K562 (cell line): ENCODE data around the gene SLC2A14. TPM values are rescaled to one million over a fixed set of nuclear protein-coding genes. Genes with fewer than 3 reads are reported as not detected.
"Not testable (repeated sequence)": the region's sequence is repeated elsewhere in the genome, so short reads cannot be mapped to it uniquely, and the experiment has no call there.

Experiments
- ATAC-seq: fragments of 200-7000 bp; cut with Tn5 transposase; 3 replicates; pipeline ENCODE4 v1.9.1; 2020; ENCODE audit warnings: moderate library complexity
- BruUV-seq: library from RNA; stranded (reverse); fragments of 400-500 nt; replicated peaks from 2 replicates; lab custom pipeline; 2021; lab: Mats Ljungman, UMichigan
- CTCF ChIA-PET: fragments of 300-600 bp; formaldehyde crosslinking; extraction: SDS; loops from one replicate; lab custom pipeline; 2021; ENCODE audit warnings: low intra/inter-chr PET ratio; lab: Yijun Ruan, JAX
- POLR2A ChIA-PET: fragments of 300-600, 350-650 bp; sonication (Branson Sonifier 250); formaldehyde crosslinking; extraction: SDS; loops from one replicate; lab custom pipeline; 2021; ENCODE audit warnings: antibody characterized with exemption, inconsistent platforms; lab: Yijun Ruan, JAX
- DNase-seq, 4 experiments: peaks; one replicate each; pipeline versions ENCODE4 v3.0.0 to v3.0.0-alpha.2; 2011 to 2018; ENCODE audit warnings: low spot score in 3 of 4, mixed read lengths in 3 of 4; ENCODE audit errors: extremely low read depth in 1 of 4
- FAIRE-seq: peaks from 2 replicates; lab custom pipeline; 2011; peaks lifted over from hg19 to GRCh38; lab: Jason Lieb, UNC
- H2AFZ ChIP-seq: 2 replicates; pipeline ENCODE4 v1.6.0; 2011; ENCODE audit warnings: low read depth, low read length, control low read depth, inconsistent platforms
- H3K27ac ChIP-seq: fragments of 200-600 bp; 3 replicates; pipeline ENCODE4 v1.8.0; 2011; ENCODE audit warnings: low read depth, mild to moderate bottlenecking, control low read depth, inconsistent platforms, low read length, moderate library complexity, mixed read lengths; ENCODE audit errors: extremely low read depth
- H3K27me3 ChIP-seq, 2 experiments: fragments of 300-600 bp in 1 of 2; 2 replicates in 1 of 2; 3 replicates in 1 of 2; pipeline versions ENCODE4 v1.6.0 to v1.8.0; 2011; ENCODE audit warnings: inconsistent platforms in 2 of 2, low read length in 2 of 2, mild to moderate bottlenecking in 1 of 2, mixed read lengths in 1 of 2, moderate library complexity in 1 of 2; ENCODE audit not compliant: control insufficient read depth in 2 of 2, insufficient read depth in 2 of 2
- H3K36me3 ChIP-seq: fragments of 300-600 bp; 3 replicates; pipeline ENCODE4 v1.8.0; 2011; ENCODE audit warnings: mild to moderate bottlenecking, low read length, inconsistent platforms; ENCODE audit not compliant: control insufficient read depth, insufficient read depth
- H3K4me1 ChIP-seq, 2 experiments: fragments of 200-600 bp in 1 of 2; replicated peaks in 1 of 2; 2 replicates in 1 of 2; 3 replicates in 1 of 2; pipeline versions ENCODE4 v1.5.1 to v1.8.0; 2011; ENCODE audit warnings: inconsistent platforms in 2 of 2, low read length in 2 of 2, mild to moderate bottlenecking in 1 of 2, mixed read lengths in 1 of 2, moderate library complexity in 1 of 2; ENCODE audit not compliant: control insufficient read depth in 2 of 2, insufficient read depth in 2 of 2
- H3K4me2 ChIP-seq: 2 replicates; pipeline ENCODE4 v1.6.1; 2011; ENCODE audit warnings: low read length, control low read depth, inconsistent platforms, mixed read lengths; ENCODE audit not compliant: insufficient read depth
- H3K4me3 ChIP-seq: fragments of 200-600 bp; sonication (generic), shearing (Covaris generic); 2 replicates; pipeline ENCODE4 v1.5.1; 2016; ENCODE audit warnings: control low read depth, inconsistent platforms
- H3K79me2 ChIP-seq: fragments of 200-600 bp; 3 replicates; pipeline ENCODE4 v1.8.0; 2011; ENCODE audit warnings: low read length, inconsistent platforms; ENCODE audit not compliant: control insufficient read depth, insufficient read depth
- H3K9ac ChIP-seq, 2 experiments: 2 replicates each; pipeline versions ENCODE4 v1.6.0 to v1.6.1; 2011; ENCODE audit warnings: low read depth in 2 of 2, low read length in 2 of 2, control low read depth in 1 of 2, inconsistent platforms in 1 of 2, mild to moderate bottlenecking in 1 of 2, mixed read lengths in 1 of 2; ENCODE audit not compliant: insufficient read depth in 1 of 2
- H3K9me1 ChIP-seq: one replicate; pipeline ENCODE4 v1.6.0; 2011; ENCODE audit warnings: inconsistent platforms, mild to moderate bottlenecking, low read length, moderate library complexity; ENCODE audit not compliant: control insufficient read depth, insufficient read depth
- H3K9me3 ChIP-seq: replicated peaks from 2 replicates; pipeline ENCODE4 v1.5.1; 2011; ENCODE audit warnings: low read depth, low read length, inconsistent platforms; ENCODE audit not compliant: control insufficient read depth, insufficient read depth
- H4K20me1 ChIP-seq: replicated peaks from 2 replicates; pipeline ENCODE4 v1.6.1; 2011; ENCODE audit warnings: low read length, inconsistent platforms, mixed read lengths; ENCODE audit not compliant: control insufficient read depth, insufficient read depth
- NFYB ChIP-seq: IDR thresholded peaks from 2 replicates; pipeline ENCODE4 v1.6.1; 2011; ENCODE audit warnings: mild to moderate bottlenecking, moderate library complexity; ENCODE audit not compliant: insufficient read length; ENCODE audit errors: extremely low read depth
- WGBS: fragments of 100-300 bp; shearing (Covaris generic); methylation state at CpG from one replicate; pipeline ENCODE4 v1.1.6; 2016; ENCODE audit warnings: low coverage, mixed read lengths; ENCODE audit not compliant: insufficient coverage; ENCODE audit errors: missing lambda C conversion rate; 5-methylcytosine and 5-hydroxymethylcytosine counted together
- in situ Hi-C: fragments of 300-500 bp; cut with MboI; formaldehyde crosslinking; loops from 4 replicates; pipeline ENCODE4 v1.15.0; 2018; ENCODE audit warnings: inconsistent platforms, mixed read lengths
- intact Hi-C: fragments of 100-400 bp; cut with micrococcal nuclease; formaldehyde crosslinking; loops from 2 replicates; pipeline ENCODE4 v1.14.2; 2022
- polyA plus RNA-seq, 8 experiments: library from polyadenylated mRNA; depleted of rRNA in 4 of 8; stranded (reverse) in 5 of 8; unstranded in 3 of 8; fragments of >200 nt; fragmentation: Nextera tagmentation in 2 of 8; fragmentation: Illumina TruSeq in 1 of 8; extraction: Ambion mirVana in 2 of 8; extraction: Trizol in 1 of 8; gene quantifications; 2 replicates each; pipeline versions ENCODE4 v1.2.1 to v1.2.3, GENCODE V29; 2011 to 2014; ENCODE audit warnings: inconsistent platforms in 1 of 8, missing spikeins in 1 of 8
- total RNA-seq, 7 experiments: library from RNA; depleted of rRNA in 6 of 7; stranded (reverse); fragments of >200 nt in 6 of 7; fragmentation: Illumina TruSeq in 2 of 7; extraction: Trizol in 2 of 7; gene quantifications; 2 replicates each; pipeline versions ENCODE4 v1.2.1 to v1.2.3, GENCODE V29; 2011 to 2021; ENCODE audit warnings: low replicate concordance in 1 of 7

The SLC2A14 gene
- total and polyA plus RNA-seq, 9 of the 15 experiments (the other 6 are each of a cell fraction or from before 2014, with no cell fraction given): 0.13 to 8.9 (median 4.8) TPM; not detected in 1

DNA sequence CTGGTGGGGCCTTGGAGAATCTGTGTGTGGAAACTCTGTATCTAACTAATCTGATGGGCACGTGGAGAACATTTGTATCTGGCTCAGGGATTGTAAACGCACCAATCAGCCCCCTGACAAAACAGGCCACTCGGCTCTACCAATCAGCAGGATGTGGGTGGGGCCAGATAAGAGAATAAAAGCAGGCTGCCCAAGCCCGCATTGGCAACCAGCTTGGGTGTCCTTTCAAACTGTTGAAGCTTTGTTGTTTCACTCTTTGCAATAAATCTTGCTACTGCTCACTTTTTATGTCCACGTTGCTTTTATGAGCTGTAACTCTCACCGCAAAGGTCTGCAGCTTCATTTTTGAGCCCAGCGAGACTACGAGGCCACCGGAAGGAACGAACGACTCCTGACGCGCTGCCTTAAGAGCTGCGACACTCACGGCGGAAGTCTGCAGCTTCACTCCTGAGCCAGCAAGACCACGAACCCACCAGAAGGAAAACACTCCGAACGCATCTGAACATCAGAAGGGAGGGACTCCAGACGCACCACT lies 9.8 kb downstream of the SLC2A14 start:
- intact Hi-C loops: loop anchor here (10.0 kb wide), 1 partner anchor 72 kb away; the partner anchor contains the start of gene SLC2A3
- H2AFZ ChIP-seq, H3K4me1 ChIP-seq, in situ Hi-C loops, H3K27ac ChIP-seq, H3K4me2 ChIP-seq, H3K79me2 ChIP-seq, ATAC-seq, FAIRE-seq, H3K9ac ChIP-seq, H3K4me3 ChIP-seq, H3K9me3 ChIP-seq, H4K20me1 ChIP-seq, H3K27me3 ChIP-seq, H3K9me1 ChIP-seq, DNase-seq, H3K36me3 ChIP-seq, BruUV-seq: not testable (repeated sequence)
- POLR2A ChIA-PET: interaction anchor here (0.6 kb wide), 1 partner anchor 68 kb away, joined by 3 read pairs; no protein-coding TSS in a partner anchor
- TF ChIP-seq NFYB: peak; percentile 52
- CTCF ChIA-PET: interaction anchor here (1.7 kb wide), 1 partner anchor 132 kb away, joined by 5 read pairs; no protein-coding TSS in a partner anchor
- WGBS: 61% methylated on average over 4 of the region's 20 CpGs

- in situ Hi-C loops, H3K27ac ChIP-seq, H3K79me2 ChIP-seq, H3K9me1 ChIP-seq, ATAC-seq, H2AFZ ChIP-seq, H3K9ac ChIP-seq, H3K4me1 ChIP-seq, H4K20me1 ChIP-seq, H3K4me3 ChIP-seq, POLR2A ChIA-PET, BruUV-seq, H3K27me3 ChIP-seq, H3K36me3 ChIP-seq, DNase-seq, H3K4me2 ChIP-seq, H3K9me3 ChIP-seq, FAIRE-seq, CTCF ChIA-PET: not testable (repeated sequence)
- 92% methylated on average over 2 of the region's 24 CpGs for WGBS
- intact Hi-C loops: loop anchor here (10.0 kb wide), 1 partner anchor 72 kb away; the partner anchor contains the start of gene SLC2A3
Measured at GRCh38 chr12:7862301-7862700, 10.4 kb downstream of the SLC2A14 start.
